KMS-11 (cell line): ENCODE measurements around the gene HDAC4.

Experiments
- H2AFZ ChIP-seq: fragments of 200-600 bp; sonication (generic); 2 replicates; pipeline ENCODE4 v1.6.1; 2016; ENCODE audit warnings: antibody characterized with exemption, mixed run types, low read depth
- H3K27ac ChIP-seq: fragments of 200-600 bp; sonication (generic); 2 replicates; pipeline ENCODE4 v1.6.1; 2016; ENCODE audit warnings: mild to moderate bottlenecking, mixed run types
- H3K27me3 ChIP-seq: fragments of 200-600 bp; sonication (generic); 2 replicates; pipeline ENCODE4 v1.6.1; 2017; ENCODE audit warnings: mild to moderate bottlenecking, low read depth, mixed run types, moderate library complexity; ENCODE audit not compliant: insufficient read depth
- H3K36me3 ChIP-seq: fragments of 200-600 bp; sonication (generic); 2 replicates; pipeline ENCODE4 v1.6.1; 2017; ENCODE audit warnings: mild to moderate bottlenecking, mixed run types; ENCODE audit not compliant: insufficient read depth
- H3K4me1 ChIP-seq: fragments of 200-600 bp; sonication (generic); 2 replicates; pipeline ENCODE4 v1.6.1; 2016; ENCODE audit warnings: mild to moderate bottlenecking, low read depth, mixed run types; ENCODE audit not compliant: poor library complexity, severe bottlenecking
- H3K4me2 ChIP-seq: fragments of 200-600 bp; sonication (generic); 2 replicates; pipeline ENCODE4 v1.7.0; 2016; ENCODE audit warnings: mild to moderate bottlenecking, mixed run types
- H3K4me3 ChIP-seq: fragments of 200-600 bp; sonication (generic); IDR thresholded peaks from 2 replicates; pipeline ENCODE4 v1.6.1; 2017; ENCODE audit warnings: low read depth, low read length, mixed read lengths; ENCODE audit not compliant: insufficient read depth
- H3K79me2 ChIP-seq: fragments of 200-600 bp; sonication (generic); 2 replicates; pipeline ENCODE4 v1.6.1; 2016; ENCODE audit warnings: low read depth, mixed run types; ENCODE audit not compliant: insufficient read depth
- H3K9ac ChIP-seq: fragments of 200-600 bp; sonication (generic); 2 replicates; pipeline ENCODE4 v1.6.1; 2016; ENCODE audit warnings: mild to moderate bottlenecking, mixed run types
- H4K20me1 ChIP-seq: fragments of 200-600 bp; sonication (generic); 2 replicates; pipeline ENCODE4 v1.6.1; 2016; ENCODE audit warnings: mild to moderate bottlenecking, mixed run types; ENCODE audit not compliant: insufficient read depth
- TF ChIP-seq, protein P1 (sequence below): fragments of 200-600 bp; sonication (generic); conservative IDR thresholded peaks from 2 replicates; pipeline ENCODE4 v1.6.1; 2017; ENCODE audit warnings: low read depth, mild to moderate bottlenecking, antibody characterized with exemption, low read length, moderate library complexity, mixed read lengths

Gene HDAC4

DNA sequence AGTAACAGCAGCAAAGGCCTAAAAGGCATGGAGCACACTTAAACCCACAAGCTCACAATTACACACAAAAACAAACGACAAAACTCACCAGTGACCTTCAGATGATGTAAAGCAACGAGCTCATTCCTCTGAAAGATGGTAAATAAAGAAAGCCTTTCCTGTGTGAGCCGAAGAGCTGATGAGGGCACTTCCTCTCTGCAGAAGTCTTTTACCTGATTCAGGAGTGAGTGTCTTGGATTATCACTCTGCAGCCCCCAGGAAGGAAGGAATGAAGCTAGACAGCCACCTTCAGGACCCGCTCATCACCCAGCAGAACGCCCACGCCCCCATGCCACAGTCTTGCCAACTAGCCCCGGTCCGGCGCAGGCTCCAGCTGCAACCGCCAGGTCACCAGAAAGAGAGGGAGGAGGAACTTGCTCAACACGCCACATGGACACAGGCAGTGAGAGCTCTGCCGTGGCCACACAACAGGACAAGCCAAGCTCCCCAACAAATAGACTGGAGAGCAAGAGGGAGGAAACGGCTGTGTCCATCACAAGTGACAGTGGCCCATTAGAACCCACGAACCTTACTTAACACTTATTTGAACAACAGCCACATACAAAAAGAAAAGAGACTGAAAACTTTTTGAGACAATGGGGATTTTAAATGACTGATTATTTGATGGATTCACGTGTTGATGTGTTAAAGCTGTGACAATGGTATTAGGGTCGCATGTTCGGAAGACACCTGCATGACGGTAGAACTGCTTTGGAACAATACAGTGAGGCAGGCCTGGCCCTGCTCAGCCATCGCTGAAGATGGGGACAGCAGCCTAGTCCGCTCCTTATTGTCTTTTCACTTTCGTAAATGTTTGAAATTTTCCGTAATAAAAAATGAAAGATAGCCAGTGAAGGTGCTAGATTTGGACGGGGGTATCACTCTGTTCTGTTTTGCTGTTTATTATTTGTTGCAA lies 127.3 kb downstream of the HDAC4 start:
- Histone ChIP-seq H3K27me3 (no peaks in the 10 kb centered on the region), H3K9ac (no peak overlapping the region), H3K4me1 (peaks cover 20% of the 10 kb centered on the region), H3K4me2 (no peak overlapping the region), H3K36me3 (no peaks in the 10 kb centered on the region), H3K27ac (no peak overlapping the region), H2AFZ (no peak overlapping the region), H3K4me3 (no peak overlapping the region), H4K20me1 (no peaks in the 10 kb centered on the region; the same call in 1 of the 2 replicates), H3K79me2 (no peaks in the 10 kb centered on the region; the same call in 1 of the 2 replicates)
- TF ChIP-seq, protein P1, sequence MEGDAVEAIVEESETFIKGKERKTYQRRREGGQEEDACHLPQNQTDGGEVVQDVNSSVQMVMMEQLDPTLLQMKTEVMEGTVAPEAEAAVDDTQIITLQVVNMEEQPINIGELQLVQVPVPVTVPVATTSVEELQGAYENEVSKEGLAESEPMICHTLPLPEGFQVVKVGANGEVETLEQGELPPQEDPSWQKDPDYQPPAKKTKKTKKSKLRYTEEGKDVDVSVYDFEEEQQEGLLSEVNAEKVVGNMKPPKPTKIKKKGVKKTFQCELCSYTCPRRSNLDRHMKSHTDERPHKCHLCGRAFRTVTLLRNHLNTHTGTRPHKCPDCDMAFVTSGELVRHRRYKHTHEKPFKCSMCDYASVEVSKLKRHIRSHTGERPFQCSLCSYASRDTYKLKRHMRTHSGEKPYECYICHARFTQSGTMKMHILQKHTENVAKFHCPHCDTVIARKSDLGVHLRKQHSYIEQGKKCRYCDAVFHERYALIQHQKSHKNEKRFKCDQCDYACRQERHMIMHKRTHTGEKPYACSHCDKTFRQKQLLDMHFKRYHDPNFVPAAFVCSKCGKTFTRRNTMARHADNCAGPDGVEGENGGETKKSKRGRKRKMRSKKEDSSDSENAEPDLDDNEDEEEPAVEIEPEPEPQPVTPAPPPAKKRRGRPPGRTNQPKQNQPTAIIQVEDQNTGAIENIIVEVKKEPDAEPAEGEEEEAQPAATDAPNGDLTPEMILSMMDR = no peak

GRCh38 chr2:239272626-239273025 lies 128.2 kb downstream of the HDAC4 start:
- Histone ChIP-seq H3K4me1 (peaks cover 29% of the 10 kb centered on the region), H3K4me2 (no peak overlapping the region), H3K9ac (no peak overlapping the region), H3K79me2 (no peaks in the 10 kb centered on the region; the same call in 1 of the 2 replicates), H3K4me3 (no peak overlapping the region), H3K27ac (no peak overlapping the region), H3K27me3 (no peaks in the 10 kb centered on the region), H3K36me3 (no peaks in the 10 kb centered on the region), H2AFZ (no peak overlapping the region), H4K20me1 (no peaks in the 10 kb centered on the region; the same call in 1 of the 2 replicates)
- TF ChIP-seq, protein P1 = no peak

DNA sequence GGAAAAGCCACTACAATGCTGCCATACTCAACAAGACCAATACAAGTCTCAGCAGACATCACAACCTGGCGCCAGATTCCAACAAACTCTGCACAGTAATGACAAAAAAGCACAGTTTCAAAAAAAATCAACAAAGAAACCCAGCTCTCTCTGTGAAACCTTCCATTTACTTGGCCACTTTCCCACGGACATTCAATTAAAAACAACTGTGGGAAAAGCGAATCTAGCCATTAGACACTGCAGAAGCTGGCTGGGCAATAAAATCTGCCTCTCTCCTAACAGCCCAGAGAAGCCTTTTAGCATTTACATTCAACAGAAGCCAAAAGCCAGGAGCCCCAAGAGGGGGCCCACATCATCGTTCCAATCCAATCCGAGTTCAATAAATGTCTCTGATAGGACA lies 128.9 kb downstream of the HDAC4 start:
- Histone ChIP-seq H3K4me2 (no peak overlapping the region), H3K27ac (no peak overlapping the region), H4K20me1 (no peaks in the 10 kb centered on the region; the same call in 1 of the 2 replicates), H3K79me2 (peaks cover 5% of the 10 kb centered on the region; the same call in 1 of the 2 replicates), H3K9ac (no peak overlapping the region), H2AFZ (no peak overlapping the region), H3K36me3 (no peaks in the 10 kb centered on the region), H3K27me3 (no peaks in the 10 kb centered on the region), H3K4me1 (peaks cover 37% of the 10 kb centered on the region), H3K4me3 (no peak overlapping the region)
- TF ChIP-seq, protein P1 = no peak

- TF ChIP-seq, protein P1 = no peak
- Histone ChIP-seq H3K4me3 (no peak overlapping the region), H3K4me1 (peaks cover 41% of the 10 kb centered on the region), H2AFZ (no peak overlapping the region), H3K9ac (no peak overlapping the region), H3K4me2 (no peak overlapping the region), H4K20me1 (no peaks in the 10 kb centered on the region; the same call in 1 of the 2 replicates), H3K36me3 (no peaks in the 10 kb centered on the region), H3K27me3 (no peaks in the 10 kb centered on the region), H3K79me2 (peaks cover 9% of the 10 kb centered on the region; the same call in 1 of the 2 replicates), H3K27ac (no peak overlapping the region)
These were observed 129.3 kb downstream of the HDAC4 start for GRCh38 chr2:239271471-239271870.
